ENCODE results near the gene CPT1C. TPM values are rescaled to one million over a fixed set of nuclear protein-coding genes. Genes with fewer than 3 reads are reported as not detected.

Gene CPT1C
- total RNA-seq, 1 donor from 2014 or later, result 48.8 TPM

DNA sequence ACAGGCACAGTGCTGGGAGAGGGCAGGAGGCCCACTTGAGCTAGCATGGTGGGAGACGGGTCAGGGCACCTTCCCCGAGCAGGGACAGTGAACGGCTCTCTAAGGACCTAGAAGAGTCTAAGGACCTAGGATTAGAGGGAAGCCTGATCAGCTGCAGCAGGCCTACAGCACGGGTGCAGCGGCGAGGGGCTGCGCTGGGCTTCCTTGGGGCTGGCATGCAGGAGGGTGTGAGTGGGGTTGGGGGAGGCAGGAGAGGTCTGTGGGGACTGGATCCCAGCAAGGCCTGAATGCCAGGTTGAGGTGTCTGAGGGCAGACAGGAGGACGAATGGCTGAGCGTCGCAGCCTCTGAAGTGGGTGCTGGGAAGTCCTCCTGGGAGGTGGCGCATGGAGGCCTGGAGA lies 45.3 kb upstream of the CPT1C start:
- H3K4me3 Mint-ChIP-seq (ENCODE audit: unreplicated experiment), result no peak overlapping the region
- H3K9me3 Mint-ChIP-seq (ENCODE audit: unreplicated experiment), result no peaks in the 10 kb centered on the region
- peaks cover 32% of the 10 kb centered on the region for H3K4me1 Mint-ChIP-seq (ENCODE audit: unreplicated experiment)
- no peak for DNase-seq (ENCODE audit: extremely low spot score, unreplicated experiment)
- H3K36me3 Mint-ChIP-seq (ENCODE audit: unreplicated experiment), result peaks cover 21% of the 10 kb centered on the region
- TF ChIP-seq, protein P1, sequence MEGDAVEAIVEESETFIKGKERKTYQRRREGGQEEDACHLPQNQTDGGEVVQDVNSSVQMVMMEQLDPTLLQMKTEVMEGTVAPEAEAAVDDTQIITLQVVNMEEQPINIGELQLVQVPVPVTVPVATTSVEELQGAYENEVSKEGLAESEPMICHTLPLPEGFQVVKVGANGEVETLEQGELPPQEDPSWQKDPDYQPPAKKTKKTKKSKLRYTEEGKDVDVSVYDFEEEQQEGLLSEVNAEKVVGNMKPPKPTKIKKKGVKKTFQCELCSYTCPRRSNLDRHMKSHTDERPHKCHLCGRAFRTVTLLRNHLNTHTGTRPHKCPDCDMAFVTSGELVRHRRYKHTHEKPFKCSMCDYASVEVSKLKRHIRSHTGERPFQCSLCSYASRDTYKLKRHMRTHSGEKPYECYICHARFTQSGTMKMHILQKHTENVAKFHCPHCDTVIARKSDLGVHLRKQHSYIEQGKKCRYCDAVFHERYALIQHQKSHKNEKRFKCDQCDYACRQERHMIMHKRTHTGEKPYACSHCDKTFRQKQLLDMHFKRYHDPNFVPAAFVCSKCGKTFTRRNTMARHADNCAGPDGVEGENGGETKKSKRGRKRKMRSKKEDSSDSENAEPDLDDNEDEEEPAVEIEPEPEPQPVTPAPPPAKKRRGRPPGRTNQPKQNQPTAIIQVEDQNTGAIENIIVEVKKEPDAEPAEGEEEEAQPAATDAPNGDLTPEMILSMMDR (IDR thresholded peaks at IDR 0.05), result no peak
- no peak overlapping the region for H3K27ac Mint-ChIP-seq (ENCODE audit: unreplicated experiment)
- H3K27me3 Mint-ChIP-seq (ENCODE audit: unreplicated experiment), result no peaks in the 10 kb centered on the region

- no peak for DNase-seq (ENCODE audit: extremely low spot score, unreplicated experiment)
- TF ChIP-seq, protein P1 (IDR thresholded peaks at IDR 0.05), result no peak
- H3K36me3 Mint-ChIP-seq (ENCODE audit: unreplicated experiment), result peaks cover 21% of the 10 kb centered on the region
- no peaks in the 10 kb centered on the region for H3K27me3 Mint-ChIP-seq (ENCODE audit: unreplicated experiment)
- H3K27ac Mint-ChIP-seq (ENCODE audit: unreplicated experiment), result no peak overlapping the region
- H3K9me3 Mint-ChIP-seq (ENCODE audit: unreplicated experiment), result no peaks in the 10 kb centered on the region
- H3K4me3 Mint-ChIP-seq (ENCODE audit: unreplicated experiment), result no peak overlapping the region
- peaks cover 28% of the 10 kb centered on the region for H3K4me1 Mint-ChIP-seq (ENCODE audit: unreplicated experiment)
Observed at GRCh38 chr19:49645995-49646394, 44.9 kb upstream of the CPT1C start.

DNA sequence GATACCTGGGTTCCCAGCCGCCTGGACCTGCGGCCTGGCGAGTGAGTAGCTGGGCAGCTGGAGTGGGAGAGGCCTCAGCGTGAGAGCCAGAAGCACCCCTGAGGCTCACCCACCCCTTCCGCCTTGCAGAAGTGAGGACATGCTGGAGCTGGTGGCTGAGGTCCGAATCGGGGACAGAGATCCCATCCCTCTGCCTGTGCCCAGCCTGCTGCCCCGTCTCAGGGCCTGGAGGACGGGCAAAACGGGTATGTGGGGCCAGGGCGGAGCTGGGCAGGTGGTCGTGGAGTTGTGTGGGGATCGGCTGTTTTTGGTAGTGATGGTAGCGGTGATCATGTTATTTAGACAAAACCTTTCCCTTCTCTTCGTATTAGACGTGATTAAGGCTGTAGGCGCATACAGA lies 44.3 kb upstream of the CPT1C start:
- no peaks in the 10 kb centered on the region for H3K9me3 Mint-ChIP-seq (ENCODE audit: unreplicated experiment)
- peaks cover 22% of the 10 kb centered on the region for H3K4me1 Mint-ChIP-seq (ENCODE audit: unreplicated experiment)
- no peak overlapping the region for H3K4me3 Mint-ChIP-seq (ENCODE audit: unreplicated experiment)
- H3K36me3 Mint-ChIP-seq (ENCODE audit: unreplicated experiment), result peaks cover 21% of the 10 kb centered on the region
- H3K27me3 Mint-ChIP-seq (ENCODE audit: unreplicated experiment), result no peaks in the 10 kb centered on the region
- peak overlapping the region; percentile 52 for H3K27ac Mint-ChIP-seq (ENCODE audit: unreplicated experiment)
- TF ChIP-seq, protein P1 (IDR thresholded peaks at IDR 0.05), result no peak
- no peak for DNase-seq (ENCODE audit: extremely low spot score, unreplicated experiment)

- peaks cover 28% of the 10 kb centered on the region for H3K36me3 Mint-ChIP-seq (ENCODE audit: unreplicated experiment)
- TF ChIP-seq, protein P1 (IDR thresholded peaks at IDR 0.05), result no peak
- H3K4me3 Mint-ChIP-seq (ENCODE audit: unreplicated experiment), result no peak overlapping the region
- no peak overlapping the region for H3K27ac Mint-ChIP-seq (ENCODE audit: unreplicated experiment)
- H3K27me3 Mint-ChIP-seq (ENCODE audit: unreplicated experiment), result no peaks in the 10 kb centered on the region
- H3K9me3 Mint-ChIP-seq (ENCODE audit: unreplicated experiment), result no peaks in the 10 kb centered on the region
- no peaks in the 10 kb centered on the region for H3K4me1 Mint-ChIP-seq (ENCODE audit: unreplicated experiment)
- DNase-seq (ENCODE audit: extremely low spot score, unreplicated experiment), result no peak
Observed at GRCh38 chr19:49651029-49651819, 39.7 kb upstream of the CPT1C start.

GRCh38 chr19:49651820-49652550 lies 38.9 kb upstream of the CPT1C start:
- no peaks in the 10 kb centered on the region for H3K9me3 Mint-ChIP-seq (ENCODE audit: unreplicated experiment)
- no peak for DNase-seq (ENCODE audit: extremely low spot score, unreplicated experiment)

More at GRCh38 chr19:49651820-49652550, 38.9 kb upstream of the CPT1C start:
- Mint-ChIP-seq H3K27ac (ENCODE audit: unreplicated experiment) (no peak overlapping the region), H3K4me3 (ENCODE audit: unreplicated experiment) (no peak overlapping the region), H3K4me1 (ENCODE audit: unreplicated experiment) (no peaks in the 10 kb centered on the region), H3K36me3 (ENCODE audit: unreplicated experiment) (peaks cover 24% of the 10 kb centered on the region), H3K27me3 (ENCODE audit: unreplicated experiment) (no peaks in the 10 kb centered on the region)
- TF ChIP-seq, protein P1 (IDR thresholded peaks at IDR 0.05), result no peak
